ENCODE results near the gene TSSK3.

- TF ChIP-seq CTCF (IDR thresholded peaks at IDR 0.05; ENCODE audit: low read depth, low read length, missing input control) (no peak), MAX (IDR thresholded peaks at IDR 0.05) (no peak), GABPA (IDR thresholded peaks at IDR 0.05 in 1 of 2, conservative IDR thresholded peaks at IDR 0.05 in 1 of 2) (no peak), REST (IDR thresholded peaks at IDR 0.05) (no peak), SP1 (IDR thresholded peaks at IDR 0.05) (no peak), RAD21 (IDR thresholded peaks at IDR 0.05) (no peak), TAF1 (conservative IDR thresholded peaks at IDR 0.05) (no peak), EGR1 (IDR thresholded peaks at IDR 0.05; ENCODE audit: low read depth in 2 of 2) (no peak), FOXA1 (IDR thresholded peaks at IDR 0.05) (no peak), HNF4G (IDR thresholded peaks at IDR 0.05) (no peak), ZBTB33 (IDR thresholded peaks at IDR 0.05) (no peak), JUND (IDR thresholded peaks at IDR 0.05) (no peak)
Measured at GRCh38 chr1:32332290-32333079, 29.9 kb upstream of the TSSK3 start.
